Endothelial cell of umbilical vein (primary cell): ENCODE results near the gene MATR3.

Source experiments
- EZH2 ChIP-seq: IDR thresholded peaks from 2 replicates; pipeline ENCODE4 v1.6.1; 2012; ENCODE audit warnings: borderline replicate concordance, low read depth, mild to moderate bottlenecking, moderate library complexity, low read length, inconsistent platforms; ENCODE audit not compliant: severe bottlenecking
- FOS ChIP-seq: IDR thresholded peaks from 2 replicates; pipeline ENCODE4 v1.6.1; 2011; ENCODE audit warnings: mild to moderate bottlenecking, low read length, moderate library complexity, borderline replicate concordance; ENCODE audit not compliant: insufficient read depth
- JUN ChIP-seq: IDR thresholded peaks from 2 replicates; pipeline ENCODE4 v1.6.1; 2011; ENCODE audit warnings: borderline replicate concordance, low read depth; ENCODE audit not compliant: insufficient read length, insufficient read depth
- POLR2AphosphoS5 ChIP-seq: IDR thresholded peaks from 2 replicates; pipeline ENCODE4 v1.6.1; 2012; ENCODE audit warnings: low read depth, mild to moderate bottlenecking, control low read depth, low read length, moderate library complexity; ENCODE audit not compliant: insufficient read depth
- TF ChIP-seq, protein P1 (sequence below), 2 donors: IDR thresholded peaks; 1 replicate in 1 of 2; 2 replicates in 1 of 2; pipeline ENCODE4 v1.5.1; 2011; ENCODE audit warnings: low read length in 2 of 2, mild to moderate bottlenecking in 2 of 2, moderate library complexity in 2 of 2, control low read depth in 1 of 2, inconsistent platforms in 1 of 2, low read depth in 1 of 2; ENCODE audit not compliant: insufficient read depth in 1 of 2; ENCODE audit errors: extremely low read depth in 1 of 2

DNA sequence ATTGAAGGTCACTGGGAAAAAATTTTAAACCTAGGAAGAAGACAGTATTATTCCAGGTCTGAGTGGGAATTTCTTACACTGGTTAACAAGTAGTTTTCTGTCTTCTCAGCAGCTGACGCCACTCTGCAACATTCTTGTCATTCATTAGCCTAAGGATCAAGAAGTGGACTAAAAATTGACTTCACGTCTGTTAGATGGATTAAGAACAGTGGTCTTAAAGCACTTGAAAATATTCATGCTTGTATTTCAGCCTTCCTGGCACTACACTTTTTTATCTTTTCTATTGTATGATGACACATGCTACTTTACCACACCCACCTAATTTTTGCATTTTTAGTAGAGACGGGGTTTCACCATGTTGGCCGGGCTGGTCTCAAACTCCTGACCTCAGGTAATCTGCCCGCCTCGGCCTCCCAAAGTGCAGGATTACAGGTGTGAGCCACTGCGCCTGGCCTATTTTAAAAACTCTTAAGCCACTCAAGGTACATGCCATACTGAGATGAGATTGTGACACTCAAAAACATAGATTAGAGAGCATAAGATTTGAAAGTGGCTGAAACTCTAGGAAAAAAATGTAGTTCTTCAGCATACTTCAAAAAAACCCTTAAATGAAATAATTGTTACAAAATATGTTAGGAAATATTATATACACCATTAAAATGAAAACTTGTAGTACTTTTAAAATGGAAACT is 8.4 kb downstream of the MATR3 start:
- TF ChIP-seq, protein P1, sequence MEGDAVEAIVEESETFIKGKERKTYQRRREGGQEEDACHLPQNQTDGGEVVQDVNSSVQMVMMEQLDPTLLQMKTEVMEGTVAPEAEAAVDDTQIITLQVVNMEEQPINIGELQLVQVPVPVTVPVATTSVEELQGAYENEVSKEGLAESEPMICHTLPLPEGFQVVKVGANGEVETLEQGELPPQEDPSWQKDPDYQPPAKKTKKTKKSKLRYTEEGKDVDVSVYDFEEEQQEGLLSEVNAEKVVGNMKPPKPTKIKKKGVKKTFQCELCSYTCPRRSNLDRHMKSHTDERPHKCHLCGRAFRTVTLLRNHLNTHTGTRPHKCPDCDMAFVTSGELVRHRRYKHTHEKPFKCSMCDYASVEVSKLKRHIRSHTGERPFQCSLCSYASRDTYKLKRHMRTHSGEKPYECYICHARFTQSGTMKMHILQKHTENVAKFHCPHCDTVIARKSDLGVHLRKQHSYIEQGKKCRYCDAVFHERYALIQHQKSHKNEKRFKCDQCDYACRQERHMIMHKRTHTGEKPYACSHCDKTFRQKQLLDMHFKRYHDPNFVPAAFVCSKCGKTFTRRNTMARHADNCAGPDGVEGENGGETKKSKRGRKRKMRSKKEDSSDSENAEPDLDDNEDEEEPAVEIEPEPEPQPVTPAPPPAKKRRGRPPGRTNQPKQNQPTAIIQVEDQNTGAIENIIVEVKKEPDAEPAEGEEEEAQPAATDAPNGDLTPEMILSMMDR (IDR thresholded peaks at IDR 0.05; ENCODE audit: extremely low read depth in 1 of 2, insufficient read depth in 1 of 2, low read depth in 1 of 2, low read length in 2 of 2), result no peak
- TF ChIP-seq EZH2 (no peak), POLR2AphosphoS5 (no peak), FOS (no peak), JUN (no peak)
